Measurements from ENCODE around the gene SLC25A1.

DNA sequence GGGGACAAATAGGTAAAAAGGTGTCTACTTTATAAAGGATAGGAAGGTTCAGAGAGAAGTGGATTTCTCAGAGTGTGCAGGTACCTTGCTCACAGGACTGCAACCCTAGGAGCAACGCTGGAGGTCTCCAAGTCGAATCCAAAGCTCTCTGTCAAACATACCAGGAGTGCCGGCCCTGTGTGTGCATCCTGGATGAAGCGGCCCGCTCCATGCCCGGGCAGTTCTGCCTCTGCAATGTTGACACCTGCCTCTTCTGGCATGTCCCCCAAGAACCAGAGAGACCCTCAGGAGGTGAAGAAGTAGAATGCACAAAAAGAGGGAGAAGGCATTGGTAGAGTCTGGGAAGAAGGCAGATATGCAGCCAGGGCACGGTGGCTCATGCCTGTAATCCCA lies 50.5 kb downstream of the SLC25A1 start:
- TF ChIP-seq POLR2A (IDR thresholded peaks at IDR 0.05; ENCODE audit: low read depth, low read length): no peak
- TF ChIP-seq TAF1 (IDR thresholded peaks at IDR 0.05; ENCODE audit: borderline replicate concordance, low read depth, low read length): no peak

All from GM12892 (cell line).